ENCODE results near the gene SLC6A3. TPM values are rescaled to one million over a fixed set of nuclear protein-coding genes. Genes with fewer than 3 reads are reported as not detected.

SLC6A3 gene
- total and polyA plus RNA-seq, 9 of the 15 experiments (the other 6 are each of a cell fraction or from before 2014, with no cell fraction given): not detected

DNA sequence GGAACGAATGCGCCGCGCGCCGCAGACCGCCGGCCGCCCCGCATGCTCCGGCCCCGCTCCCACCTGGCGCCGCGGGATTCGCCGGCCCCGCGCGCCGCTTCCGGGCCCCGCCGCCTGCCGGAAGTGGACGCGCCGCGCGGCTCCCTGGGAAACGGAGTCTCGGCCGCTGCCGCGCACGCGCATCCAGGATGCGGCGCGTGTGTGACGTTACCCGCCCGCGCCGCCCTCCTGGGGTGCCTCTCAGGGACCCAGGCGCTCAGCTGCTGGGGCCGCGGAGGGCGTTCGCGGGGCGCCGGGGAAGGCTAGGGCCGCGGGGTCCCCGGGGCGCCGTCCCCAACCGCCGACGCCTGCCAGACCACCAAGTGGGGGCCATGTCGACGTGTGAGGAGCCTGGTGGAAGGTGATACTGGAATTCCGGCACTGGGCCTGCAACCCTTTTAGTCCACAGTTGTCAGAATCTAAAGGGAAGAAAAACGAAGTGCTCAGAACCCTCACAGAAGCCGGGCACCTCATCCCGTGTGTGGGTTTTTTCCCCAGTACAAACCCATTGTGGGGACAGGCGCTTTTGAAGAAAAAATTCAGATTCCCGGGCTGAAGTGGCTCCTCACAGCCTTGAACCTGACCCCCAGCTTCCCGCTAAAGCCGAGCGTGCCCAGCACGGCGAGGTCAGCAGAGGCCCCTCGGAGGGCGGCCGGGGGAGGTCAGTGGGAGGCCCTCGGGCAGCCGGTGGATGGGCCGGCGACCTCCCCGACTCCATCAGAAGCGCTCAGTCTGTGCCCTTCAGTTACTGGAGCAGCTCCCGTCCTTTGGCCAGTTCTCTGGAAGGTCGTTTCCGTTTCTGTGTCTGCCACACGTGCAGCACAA is 100.0 kb downstream of the SLC6A3 start, which contains the start of gene CLPTM1L (continued):
- TF ChIP-seq AFF4 (CRISPR knock-in tag; IDR thresholded peaks at IDR 0.05) (no peak), PPARD (CRISPR knock-in tag; IDR thresholded peaks at IDR 0.05) (no peak), BCOR (IDR thresholded peaks at IDR 0.05) (no peak), HNRNPLL (IDR thresholded peaks at IDR 0.05; ENCODE audit: low read depth, low read length, poor library complexity, severe bottlenecking) (peak; percentile 22), MEIS2 (IDR thresholded peaks at IDR 0.05; ENCODE audit: partially characterized antibody) (peak; percentile 80), ZNF384 (IDR thresholded peaks at IDR 0.05; ENCODE audit: low read depth, low read length) (no peak), ZNF146 (CRISPR knock-in tag; IDR thresholded peaks at IDR 0.05; ENCODE audit: unreplicated experiment) (no peak), RAD51 (IDR thresholded peaks at IDR 0.05; ENCODE audit: borderline replicate concordance, low read depth) (no peak), ZBTB2 (IDR thresholded peaks at IDR 0.05) (no peak), RB1 (IDR thresholded peaks at IDR 0.05; ENCODE audit: low read depth) (peak; percentile 92; the same call in 1 of the 2 replicates), ZNF41 (CRISPR knock-in tag; conservative IDR thresholded peaks at IDR 0.05) (no peak), SRF (CRISPR knock-in tag; IDR thresholded peaks at IDR 0.05) (0 out of 4 replicates have a peak, but pooled peaks of 1 of the 2 experiments have one; percentile 16), DNMT1 (IDR thresholded peaks at IDR 0.05) (no peak), ZNF561 (CRISPR knock-in tag; conservative IDR thresholded peaks at IDR 0.05) (no peak), ZNF785 (CRISPR knock-in tag; IDR thresholded peaks at IDR 0.05) (no peak), CCAR2 (IDR thresholded peaks at IDR 0.05; ENCODE audit: low read depth, low read length) (no peak), TCFL5 (CRISPR knock-in tag; conservative IDR thresholded peaks at IDR 0.05) (no peak), TBP (optimal IDR thresholded peaks at IDR 0.05; ENCODE audit: low read depth, low read length) (peak; percentile 22), GABPB1 (CRISPR knock-in tag; IDR thresholded peaks at IDR 0.05) (peak; percentile 89), MCM5 (IDR thresholded peaks at IDR 0.05; ENCODE audit: low read depth) (no peak), CBFA2T3 (IDR thresholded peaks at IDR 0.05) (peak; percentile 72), ELF1 (tag; IDR thresholded peaks at IDR 0.05) (peak; percentile 99)
- TF ChIP-seq, protein P1, sequence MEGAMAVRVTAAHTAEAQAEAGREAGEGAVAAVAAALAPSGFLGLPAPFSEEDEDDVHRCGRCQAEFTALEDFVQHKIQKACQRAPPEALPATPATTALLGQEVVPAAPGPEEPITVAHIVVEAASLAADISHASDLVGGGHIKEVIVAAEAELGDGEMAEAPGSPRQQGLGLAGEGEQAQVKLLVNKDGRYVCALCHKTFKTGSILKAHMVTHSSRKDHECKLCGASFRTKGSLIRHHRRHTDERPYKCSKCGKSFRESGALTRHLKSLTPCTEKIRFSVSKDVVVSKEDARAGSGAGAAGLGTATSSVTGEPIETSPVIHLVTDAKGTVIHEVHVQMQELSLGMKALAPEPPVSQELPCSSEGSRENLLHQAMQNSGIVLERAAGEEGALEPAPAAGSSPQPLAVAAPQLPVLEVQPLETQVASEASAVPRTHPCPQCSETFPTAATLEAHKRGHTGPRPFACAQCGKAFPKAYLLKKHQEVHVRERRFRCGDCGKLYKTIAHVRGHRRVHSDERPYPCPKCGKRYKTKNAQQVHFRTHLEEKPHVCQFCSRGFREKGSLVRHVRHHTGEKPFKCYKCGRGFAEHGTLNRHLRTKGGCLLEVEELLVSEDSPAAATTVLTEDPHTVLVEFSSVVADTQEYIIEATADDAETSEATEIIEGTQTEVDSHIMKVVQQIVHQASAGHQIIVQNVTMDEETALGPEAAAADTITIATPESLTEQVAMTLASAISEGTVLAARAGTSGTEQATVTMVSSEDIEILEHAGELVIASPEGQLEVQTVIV (CRISPR knock-in tag; IDR thresholded peaks at IDR 0.05; ENCODE audit: borderline replicate concordance): no peak
